ENCODE results near the gene AQP1.

AQP1 gene

GRCh38 chr7:30903146-30903545 lies 8.5 kb upstream of the AQP1 start:
- no peak for TF ChIP-seq Cebpa-rat (IDR thresholded peaks at IDR 0.05)
- H3K36me3 ChIP-seq, result no peaks in the 10 kb centered on the region
- peak overlapping the region; percentile 62 for H3K27ac ChIP-seq

DNA sequence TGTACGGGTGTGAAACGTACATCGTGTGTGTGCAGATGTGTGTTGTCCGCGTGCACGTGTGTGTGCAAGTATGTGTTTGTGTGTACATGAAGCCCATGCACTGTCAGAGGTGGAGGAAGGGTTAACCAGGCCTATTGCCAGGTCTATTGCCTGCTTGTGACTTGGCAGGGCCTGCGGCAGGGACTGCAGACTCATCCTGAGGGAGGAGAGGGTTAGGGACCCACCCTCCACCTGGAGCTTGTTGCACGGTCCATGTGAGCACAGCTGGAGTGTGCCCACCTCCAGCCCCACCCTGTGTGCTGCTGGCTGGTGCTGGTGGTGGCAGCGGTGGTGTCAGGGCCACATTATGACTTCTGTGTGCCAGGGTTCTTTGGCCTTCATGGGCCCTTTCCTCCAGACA lies 7.1 kb upstream of the AQP1 start:
- Histone ChIP-seq H3K9me3 (no peaks in the 10 kb centered on the region), H4K20me1 (no peaks in the 10 kb centered on the region), H3K4me2 (no peak overlapping the region), H3K4me1 (peaks cover 61% of the 10 kb centered on the region), H3K27ac (no peak overlapping the region), H3K36me3 (no peaks in the 10 kb centered on the region), H3K27me3 (no peaks in the 10 kb centered on the region), H3K9ac (no peak overlapping the region), H3K4me3 (no peak overlapping the region)
- no peak for TF ChIP-seq Cebpa-rat (IDR thresholded peaks at IDR 0.05)

More at GRCh38 chr7:30903146-30903545, 8.5 kb upstream of the AQP1 start:
- Histone ChIP-seq H3K9me3 (no peaks in the 10 kb centered on the region), H4K20me1 (no peaks in the 10 kb centered on the region), H3K4me1 (peaks cover 71% of the 10 kb centered on the region), H3K4me2 (peak overlapping the region; percentile 60), H3K9ac (no peak overlapping the region), H3K27me3 (no peaks in the 10 kb centered on the region), H3K4me3 (no peak overlapping the region)

DNA sequence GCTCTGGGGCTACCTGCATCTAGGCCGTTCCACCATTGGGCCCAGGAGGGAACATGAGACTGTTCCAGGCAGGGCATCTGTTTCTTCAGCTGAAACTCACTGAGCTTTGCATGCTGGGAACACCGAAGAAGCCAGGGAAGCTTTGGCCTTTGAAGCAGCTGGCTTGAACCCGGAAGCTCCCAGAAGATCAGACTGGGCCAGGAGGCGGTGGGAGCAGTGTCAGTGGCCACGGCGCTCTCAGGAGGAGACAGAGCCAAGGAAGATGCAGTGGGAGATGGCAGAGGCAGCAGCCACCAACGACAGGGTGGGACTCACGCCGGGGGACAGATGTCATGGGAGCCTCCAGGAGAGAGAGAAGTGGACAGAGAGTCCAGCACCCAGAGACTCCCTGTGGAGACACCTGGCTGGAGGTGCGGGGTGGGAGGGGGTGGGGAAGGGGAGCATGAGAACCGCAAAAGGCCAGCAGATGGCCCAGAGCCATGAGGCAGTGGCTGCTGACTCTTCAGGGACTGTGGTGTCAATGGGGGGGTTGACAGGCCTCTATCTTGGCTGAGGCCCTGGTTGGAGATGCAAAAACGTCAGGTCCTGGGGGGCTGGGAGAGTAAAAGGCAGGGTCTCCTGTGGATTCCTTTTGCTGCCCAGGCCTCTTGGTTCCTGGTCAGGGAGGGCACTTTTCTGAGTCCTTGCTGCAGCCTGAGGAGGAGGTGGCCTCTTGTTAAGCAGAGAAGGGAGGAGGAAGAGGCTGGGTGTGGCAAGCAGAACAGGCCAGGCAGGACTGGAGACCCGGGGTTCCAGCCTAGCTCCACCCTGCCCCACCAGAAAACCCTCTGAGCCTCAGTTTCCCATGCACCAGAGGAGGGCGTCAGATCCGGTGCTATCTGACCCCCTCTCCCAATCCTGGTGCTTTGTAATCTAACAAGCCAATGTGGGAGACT lies 6.3 kb upstream of the AQP1 start:
- Histone ChIP-seq H3K4me2 (no peak overlapping the region), H3K4me1 (peaks cover 61% of the 10 kb centered on the region), H3K36me3 (no peaks in the 10 kb centered on the region), H3K9ac (no peak overlapping the region), H3K27me3 (no peaks in the 10 kb centered on the region), H3K27ac (no peak overlapping the region), H4K20me1 (no peaks in the 10 kb centered on the region), H3K4me3 (no peak overlapping the region), H3K9me3 (no peaks in the 10 kb centered on the region)
- no peak for TF ChIP-seq Cebpa-rat (IDR thresholded peaks at IDR 0.05)

- no peaks in the 10 kb centered on the region for H3K27me3 ChIP-seq
- H3K27ac ChIP-seq, result no peak overlapping the region; the same call in 1 of the 2 replicates
- H3K36me3 ChIP-seq, result no peaks in the 10 kb centered on the region
- no peaks in the 10 kb centered on the region for H4K20me1 ChIP-seq
- H3K9me3 ChIP-seq, result no peaks in the 10 kb centered on the region
- no peak overlapping the region for H3K9ac ChIP-seq
- H3K4me1 ChIP-seq, result peaks cover 62% of the 10 kb centered on the region
- H3K4me2 ChIP-seq, result no peak overlapping the region
- TF ChIP-seq Cebpa-rat (IDR thresholded peaks at IDR 0.05), result no peak
- no peak overlapping the region for H3K4me3 ChIP-seq
Measured at GRCh38 chr7:30906014-30906413, 5.6 kb upstream of the AQP1 start.

GRCh38 chr7:30906515-30907240 lies 5.0 kb upstream of the AQP1 start:
- Histone ChIP-seq H3K36me3 (no peaks in the 10 kb centered on the region), H3K4me3 (no peak overlapping the region), H4K20me1 (no peaks in the 10 kb centered on the region), H3K9me3 (no peaks in the 10 kb centered on the region), H3K4me1 (peaks cover 62% of the 10 kb centered on the region), H3K27ac (no peak overlapping the region), H3K4me2 (no peak overlapping the region), H3K27me3 (no peaks in the 10 kb centered on the region), H3K9ac (no peak overlapping the region)
- no peak for TF ChIP-seq Cebpa-rat (IDR thresholded peaks at IDR 0.05)

- no peak for TF ChIP-seq Cebpa-rat (IDR thresholded peaks at IDR 0.05)
- no peaks in the 10 kb centered on the region for H4K20me1 ChIP-seq
- peaks cover 64% of the 10 kb centered on the region for H3K4me1 ChIP-seq
- H3K9me3 ChIP-seq, result no peaks in the 10 kb centered on the region
- no peak overlapping the region for H3K27ac ChIP-seq
- H3K9ac ChIP-seq, result no peak overlapping the region
- no peaks in the 10 kb centered on the region for H3K27me3 ChIP-seq
- H3K36me3 ChIP-seq, result no peaks in the 10 kb centered on the region
- no peak overlapping the region for H3K4me3 ChIP-seq
- no peak overlapping the region for H3K4me2 ChIP-seq
Measured at GRCh38 chr7:30907527-30908267, 4.0 kb upstream of the AQP1 start.

DNA sequence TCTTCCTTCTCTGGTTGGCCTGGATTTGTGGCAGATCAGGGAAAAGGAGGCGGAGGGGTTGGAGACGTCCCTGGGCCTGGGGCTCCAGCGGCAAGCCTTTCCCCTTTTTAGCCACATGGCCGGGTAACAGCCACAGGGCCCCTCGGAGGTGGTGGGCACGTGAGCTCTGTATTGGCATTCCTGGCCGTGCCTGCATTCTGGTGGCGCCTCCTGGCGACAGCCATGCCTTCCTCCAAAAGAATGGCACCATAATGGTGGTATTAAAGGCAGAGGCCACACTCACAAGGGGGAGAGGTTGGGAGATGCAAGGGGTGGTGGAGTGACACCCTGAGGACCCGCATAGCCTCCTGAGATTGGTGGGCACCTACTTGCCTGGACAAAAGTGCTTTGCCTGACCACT lies 3.0 kb upstream of the AQP1 start:
- TF ChIP-seq Cebpa-rat (IDR thresholded peaks at IDR 0.05), result no peak
- Histone ChIP-seq H3K27ac (no peak overlapping the region), H3K27me3 (no peaks in the 10 kb centered on the region), H3K9me3 (no peaks in the 10 kb centered on the region), H3K4me3 (no peak overlapping the region), H3K4me2 (no peak overlapping the region), H4K20me1 (no peaks in the 10 kb centered on the region), H3K4me1 (peaks cover 64% of the 10 kb centered on the region), H3K36me3 (no peaks in the 10 kb centered on the region), H3K9ac (no peak overlapping the region)

DNA sequence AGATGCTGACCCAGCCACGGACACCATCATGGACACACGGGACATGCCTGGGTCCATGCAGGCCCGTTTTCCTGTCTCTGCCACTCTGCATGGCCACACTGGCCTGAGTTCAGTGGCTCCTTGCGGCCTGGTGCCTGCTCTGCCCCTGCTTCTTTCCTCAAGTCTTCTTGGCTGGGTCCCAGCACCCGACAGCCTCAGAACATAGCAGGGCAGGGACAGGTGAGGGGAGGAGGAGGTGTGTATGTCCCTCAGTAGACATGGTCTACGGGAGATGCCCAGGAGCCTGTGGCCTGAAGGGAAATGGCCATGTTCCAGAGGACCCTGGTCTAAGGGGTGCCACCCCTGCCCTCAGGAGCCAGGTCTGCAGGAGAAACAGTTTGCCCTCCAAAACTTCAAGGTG lies 2.2 kb upstream of the AQP1 start:
- H3K4me1 ChIP-seq, result peaks cover 64% of the 10 kb centered on the region
- no peak for TF ChIP-seq Cebpa-rat (IDR thresholded peaks at IDR 0.05)
- H3K36me3 ChIP-seq, result no peaks in the 10 kb centered on the region
- H4K20me1 ChIP-seq, result no peaks in the 10 kb centered on the region
- no peak overlapping the region for H3K27ac ChIP-seq
- no peak overlapping the region for H3K4me3 ChIP-seq
- H3K9me3 ChIP-seq, result no peaks in the 10 kb centered on the region
- no peak overlapping the region for H3K9ac ChIP-seq
- H3K4me2 ChIP-seq, result no peak overlapping the region; the same call in 1 of the 2 replicates
- no peaks in the 10 kb centered on the region for H3K27me3 ChIP-seq

DNA sequence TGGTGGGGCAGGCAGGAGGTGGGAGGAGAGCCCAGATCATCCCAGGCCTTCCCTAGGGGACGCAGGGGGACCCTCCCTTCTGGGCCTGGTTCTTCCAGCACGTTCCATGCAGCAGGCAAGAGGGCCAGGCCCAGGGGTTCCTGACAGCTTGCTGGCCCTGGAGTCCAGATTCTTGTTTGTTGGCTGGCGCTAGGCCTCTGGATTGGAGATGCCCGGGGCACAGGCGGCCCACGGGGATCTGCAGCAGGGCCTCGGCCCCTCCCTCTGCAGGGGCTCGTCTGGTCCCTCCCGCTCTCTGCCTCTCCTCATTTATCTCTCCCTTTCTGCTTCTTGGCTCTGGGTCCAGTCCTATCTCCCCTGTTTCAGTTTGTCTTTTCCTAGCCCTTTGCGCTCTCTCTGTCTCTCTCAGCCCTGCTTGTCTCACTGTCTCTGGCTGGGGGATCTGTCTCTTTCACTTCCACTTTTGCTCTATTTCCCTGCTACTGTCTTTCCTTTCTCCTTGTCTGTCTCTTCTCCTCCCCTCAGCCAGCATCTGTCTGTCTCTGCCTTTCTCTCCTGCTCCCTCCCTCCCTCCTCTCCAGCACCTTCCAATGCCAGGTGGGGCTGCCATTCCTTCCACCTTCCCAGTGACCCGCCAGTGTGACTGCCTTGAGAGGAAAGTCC lies 1.1 kb upstream of the AQP1 start:
- Histone ChIP-seq H3K27me3 (no peaks in the 10 kb centered on the region), H4K20me1 (no peaks in the 10 kb centered on the region), H3K4me3 (0 out of 2 replicates have a peak overlapping the region, but pooled peaks have one; percentile 31), H3K36me3 (no peaks in the 10 kb centered on the region), H3K4me2 (peak overlapping the region; percentile 82), H3K4me1 (peaks cover 72% of the 10 kb centered on the region), H3K9me3 (no peaks in the 10 kb centered on the region), H3K27ac (peak overlapping the region; percentile 72), H3K9ac (peak overlapping the region; percentile 50; the same call in 1 of the 2 replicates)
- no peak for TF ChIP-seq Cebpa-rat (IDR thresholded peaks at IDR 0.05)
